Progenitor cell of endocrine pancreas (in vitro differentiated cells): Measurements from ENCODE around the gene C1orf198. TPM values are rescaled to one million over a fixed set of nuclear protein-coding genes. Genes with fewer than 3 reads are reported as not detected.
A peak's percentile ranks its signal among the peaks of the same experiment; 100 is the strongest.

ENCODE experiments used
- DNase-seq: peaks from one replicate; pipeline ENCODE4 v3.0.0; 2021; ENCODE audit warnings: low spot score; ENCODE audit not compliant: unreplicated experiment
- H3K27ac Mint-ChIP-seq: 2 replicates; pipeline ENCODE4 v1.8.0; 2021; ENCODE audit warnings: mild to moderate bottlenecking, moderate library complexity, mixed read lengths
- H3K27me3 Mint-ChIP-seq: 2 replicates; pipeline ENCODE4 v1.8.0; 2021; ENCODE audit warnings: mixed read lengths
- H3K36me3 Mint-ChIP-seq: 2 replicates; pipeline ENCODE4 v1.8.0; 2022; ENCODE audit warnings: mixed read lengths; ENCODE audit not compliant: insufficient read depth
- H3K4me1 Mint-ChIP-seq: 2 replicates; pipeline ENCODE4 v1.8.0; 2021; ENCODE audit warnings: low read depth, mixed read lengths
- H3K4me3 Mint-ChIP-seq: 2 replicates; pipeline ENCODE4 v1.8.0; 2021; ENCODE audit warnings: low read depth, mild to moderate bottlenecking, moderate library complexity, mixed read lengths
- H3K9me3 Mint-ChIP-seq: 2 replicates; pipeline ENCODE4 v1.8.0; 2021; ENCODE audit warnings: low read depth, mixed read lengths
- total RNA-seq: library from RNA; stranded (reverse); gene quantifications from 2 replicates; pipeline ENCODE4 v1.2.1, GENCODE V29; 2021
- TF ChIP-seq, protein P1 (sequence below): fragments of 200-600 bp; sonication (generic); IDR thresholded peaks from one replicate; pipeline ENCODE4 v1.5.0; 2021; ENCODE audit warnings: antibody characterized with exemption, mild to moderate bottlenecking; ENCODE audit not compliant: unreplicated experiment

C1orf198 gene
- total RNA-seq, 1 donor from 2014 or later: 70.1 TPM

DNA sequence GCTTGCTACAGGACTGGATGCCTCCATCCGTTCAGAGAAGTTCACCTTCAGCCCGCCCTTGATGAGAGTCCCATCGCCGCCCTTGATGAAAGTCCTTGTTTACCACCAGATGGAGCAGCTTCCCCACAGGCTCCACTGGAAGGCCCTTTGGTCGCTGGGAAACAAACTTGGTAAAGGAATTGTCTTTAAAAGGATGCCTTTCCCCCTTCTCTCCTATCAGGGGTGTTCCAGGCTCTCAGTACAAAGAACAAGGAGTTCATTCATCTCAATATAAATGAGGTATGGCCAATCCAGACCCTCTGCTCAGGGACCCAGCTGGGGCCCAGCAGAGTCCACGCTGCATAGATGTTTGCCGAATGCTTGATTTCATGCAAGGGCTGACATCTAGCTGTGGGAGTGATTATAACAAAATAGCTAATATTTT, 70.4 kb downstream of the C1orf198 start:
- Mint-ChIP-seq H3K36me3 (peaks cover 1% of the 10 kb centered on the region), H3K9me3 (no peaks in the 10 kb centered on the region), H3K27me3 (no peaks in the 10 kb centered on the region), H3K4me1 (peaks cover 19% of the 10 kb centered on the region), H3K27ac (no peak overlapping the region), H3K4me3 (no peak overlapping the region)
- TF ChIP-seq, protein P1, sequence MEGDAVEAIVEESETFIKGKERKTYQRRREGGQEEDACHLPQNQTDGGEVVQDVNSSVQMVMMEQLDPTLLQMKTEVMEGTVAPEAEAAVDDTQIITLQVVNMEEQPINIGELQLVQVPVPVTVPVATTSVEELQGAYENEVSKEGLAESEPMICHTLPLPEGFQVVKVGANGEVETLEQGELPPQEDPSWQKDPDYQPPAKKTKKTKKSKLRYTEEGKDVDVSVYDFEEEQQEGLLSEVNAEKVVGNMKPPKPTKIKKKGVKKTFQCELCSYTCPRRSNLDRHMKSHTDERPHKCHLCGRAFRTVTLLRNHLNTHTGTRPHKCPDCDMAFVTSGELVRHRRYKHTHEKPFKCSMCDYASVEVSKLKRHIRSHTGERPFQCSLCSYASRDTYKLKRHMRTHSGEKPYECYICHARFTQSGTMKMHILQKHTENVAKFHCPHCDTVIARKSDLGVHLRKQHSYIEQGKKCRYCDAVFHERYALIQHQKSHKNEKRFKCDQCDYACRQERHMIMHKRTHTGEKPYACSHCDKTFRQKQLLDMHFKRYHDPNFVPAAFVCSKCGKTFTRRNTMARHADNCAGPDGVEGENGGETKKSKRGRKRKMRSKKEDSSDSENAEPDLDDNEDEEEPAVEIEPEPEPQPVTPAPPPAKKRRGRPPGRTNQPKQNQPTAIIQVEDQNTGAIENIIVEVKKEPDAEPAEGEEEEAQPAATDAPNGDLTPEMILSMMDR: peak; percentile 65
- DNase-seq: no peak

DNA sequence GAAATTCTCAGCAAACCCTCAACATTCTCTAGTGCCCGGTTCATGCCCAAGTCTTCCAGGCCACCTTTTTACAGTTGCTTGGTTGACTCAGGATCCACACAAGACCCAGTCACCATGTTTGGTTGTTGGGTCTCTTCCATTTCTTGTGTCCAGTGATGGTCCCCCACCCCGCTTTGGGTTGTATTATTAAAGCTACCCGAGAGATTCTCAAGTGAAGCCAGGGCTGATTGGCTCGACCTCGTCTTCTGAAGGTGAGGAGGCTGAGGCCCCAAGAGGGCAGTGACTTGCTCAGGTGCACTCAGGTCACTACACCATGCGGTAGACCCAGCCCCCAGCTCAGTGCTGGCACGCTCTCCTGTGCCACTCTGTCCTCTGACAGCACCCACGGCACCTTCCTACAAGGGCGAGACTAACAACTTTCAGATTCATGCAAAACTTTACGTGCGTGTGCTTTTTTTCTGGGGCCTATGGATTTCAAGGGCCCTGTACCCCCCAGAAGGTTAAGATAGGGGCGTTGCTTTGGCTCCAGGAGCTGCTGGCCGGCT, 70.9 kb downstream of the C1orf198 start:
- H3K27me3 Mint-ChIP-seq: no peaks in the 10 kb centered on the region
- DNase-seq: no peak

DNA sequence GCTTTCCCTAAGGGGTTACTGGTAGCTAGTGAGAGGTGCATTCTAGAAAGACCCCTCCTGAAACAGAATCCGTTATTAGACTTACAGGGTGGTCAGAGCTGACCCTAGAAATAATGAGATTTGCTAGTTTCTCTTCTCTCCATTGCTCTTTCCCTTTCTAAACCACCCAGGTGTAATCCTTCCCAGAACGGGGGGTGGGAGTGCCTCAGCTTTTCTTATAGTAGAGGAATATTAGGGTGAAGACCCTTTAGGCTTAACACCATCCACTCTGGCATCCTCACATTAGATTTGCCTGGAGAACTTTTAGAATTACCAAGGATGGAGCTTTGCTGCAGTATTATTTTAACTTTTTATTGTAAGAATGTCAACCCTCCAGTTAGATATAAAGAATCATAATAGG, 71.7 kb downstream of the C1orf198 start:
- no peak for DNase-seq
- Mint-ChIP-seq H3K27ac (peak overlapping the region; percentile 64), H3K4me3 (no peak overlapping the region), H3K36me3 (peaks cover 2% of the 10 kb centered on the region), H3K27me3 (no peaks in the 10 kb centered on the region), H3K4me1 (peaks cover 19% of the 10 kb centered on the region), H3K9me3 (no peaks in the 10 kb centered on the region)
- TF ChIP-seq, protein P1: no peak

More for the DNA sequence above, 70.9 kb downstream of the C1orf198 start:
- no peak overlapping the region for H3K4me3 Mint-ChIP-seq
- no peak overlapping the region for H3K27ac Mint-ChIP-seq
- H3K4me1 Mint-ChIP-seq: peaks cover 19% of the 10 kb centered on the region
- H3K9me3 Mint-ChIP-seq: no peaks in the 10 kb centered on the region
- TF ChIP-seq, protein P1: no peak
- peaks cover 1% of the 10 kb centered on the region for H3K36me3 Mint-ChIP-seq

DNA sequence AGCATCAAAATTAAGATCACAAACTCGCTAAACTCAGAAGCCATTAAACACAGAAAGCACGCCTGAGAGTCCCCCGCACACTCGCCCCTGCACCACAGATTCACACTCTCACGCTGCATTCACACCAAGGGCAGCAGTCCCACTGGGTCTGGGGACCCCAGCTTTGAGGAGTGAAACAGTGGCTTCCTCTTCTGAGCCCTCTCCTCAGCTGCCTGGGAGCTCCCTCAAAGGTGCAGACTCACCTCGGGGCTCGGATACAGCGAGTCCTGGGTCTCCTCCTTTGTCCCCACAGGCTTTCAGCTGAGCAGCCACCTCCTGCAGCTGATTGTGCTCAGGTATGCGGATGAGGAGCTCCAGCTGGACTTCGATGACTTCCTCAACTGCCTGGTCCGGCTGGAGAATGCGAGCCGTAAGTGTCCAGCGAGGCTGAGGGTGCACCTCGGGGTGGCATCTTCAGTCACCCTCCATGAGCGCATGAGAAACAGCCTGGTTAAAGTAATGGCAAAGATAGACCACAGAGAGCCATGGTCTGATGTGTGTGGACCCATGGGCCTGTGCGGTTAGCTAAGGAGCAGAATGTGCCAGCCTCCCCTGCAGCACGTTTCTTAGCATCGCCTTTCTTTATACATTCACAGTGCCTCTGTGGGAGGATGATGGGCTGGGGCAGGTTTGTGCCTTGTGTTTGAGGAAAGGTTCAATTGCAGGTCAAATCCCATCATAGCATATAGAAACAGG, 73.3 kb downstream of the C1orf198 start:
- Mint-ChIP-seq H3K36me3 (peaks cover 4% of the 10 kb centered on the region), H3K4me3 (peak overlapping the region; percentile 20), H3K27ac (peak overlapping the region; percentile 90), H3K4me1 (peaks cover 19% of the 10 kb centered on the region), H3K27me3 (no peaks in the 10 kb centered on the region), H3K9me3 (no peaks in the 10 kb centered on the region)
- DNase-seq: no peak
- TF ChIP-seq, protein P1: no peak

DNA sequence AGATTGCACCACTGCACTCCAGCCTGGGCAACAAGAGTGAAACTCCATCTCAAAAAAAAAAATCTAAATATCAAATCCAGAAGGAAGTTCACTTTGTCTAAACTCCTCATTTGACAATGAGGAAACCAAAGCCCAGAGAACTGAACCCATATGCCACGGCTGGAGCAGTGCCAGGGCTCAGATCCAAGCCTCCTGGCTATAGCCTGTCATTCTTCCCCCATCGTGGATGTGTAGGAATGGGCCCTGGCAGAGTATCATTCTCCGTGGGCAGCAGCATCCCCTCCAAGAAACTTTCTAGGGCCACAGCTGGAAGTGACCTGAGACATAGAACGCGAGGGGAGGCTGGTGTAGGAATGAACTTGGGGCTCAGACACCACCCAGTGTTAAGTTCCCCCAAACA, 73.9 kb downstream of the C1orf198 start:
- Mint-ChIP-seq H3K36me3 (peaks cover 4% of the 10 kb centered on the region), H3K27me3 (no peaks in the 10 kb centered on the region), H3K27ac (no peak overlapping the region), H3K9me3 (no peaks in the 10 kb centered on the region), H3K4me3 (peak overlapping the region; percentile 20), H3K4me1 (peaks cover 19% of the 10 kb centered on the region)
- TF ChIP-seq, protein P1: no peak
- DNase-seq: no peak
